A673 (cell line): ENCODE results near the gene ZNF611. TPM values are rescaled to one million over a fixed set of nuclear protein-coding genes. Genes with fewer than 3 reads are reported as not detected.
"Not testable (repeated sequence)": the region's sequence is repeated elsewhere in the genome, so short reads cannot be mapped to it uniquely, and the experiment has no call there.

Source experiments
- Bru-seq: library from RNA; stranded (reverse); fragments of 400-500 nt; gene quantifications from one replicate; lab custom pipeline; 2021; lab: Mats Ljungman, UMichigan
- BruChase-seq, 2 experiments: library from RNA; stranded (reverse); fragments of 400-500 nt; gene quantifications; one replicate each; lab custom pipeline; 2021; lab: Mats Ljungman, UMichigan
- BruUV-seq: library from RNA; stranded (reverse); fragments of 400-500 nt; replicated peaks from 2 replicates; lab custom pipeline; 2021; lab: Mats Ljungman, UMichigan
- CTCF ChIA-PET: fragments of 300-600 bp; sonication (Branson Sonifier 250); formaldehyde crosslinking; loops from one replicate; lab custom pipeline; 2022; ENCODE audit warnings: antibody characterized with exemption; lab: Charles Lee
- POLR2A ChIA-PET: fragments of 300-600 bp; sonication (Branson Sonifier 250); formaldehyde crosslinking; loops from one replicate; lab custom pipeline; 2022; ENCODE audit warnings: antibody characterized with exemption; ENCODE audit not compliant: low non-redundant PET; lab: Charles Lee
- DNase-seq: peaks from one replicate; pipeline ENCODE4 v3.0.0-alpha.2; 2015; ENCODE audit warnings: low spot score
- H3K27ac ChIP-seq: fragments of 200-600 bp; sonication (generic); 2 replicates; pipeline ENCODE4 v1.5.1; 2016; ENCODE audit warnings: mixed run types, low read depth, mild to moderate bottlenecking, mixed read lengths, antibody characterized with exemption, low read length; ENCODE audit not compliant: poor library complexity, severe bottlenecking
- H3K27me3 ChIP-seq: fragments of 200-600 bp; sonication (generic); replicated peaks from 2 replicates; pipeline ENCODE4 v1.6.1; 2017; ENCODE audit warnings: mixed run types, low read depth, mild to moderate bottlenecking, mixed read lengths, antibody characterized with exemption, low read length; ENCODE audit not compliant: insufficient read depth, poor library complexity
- H3K36me3 ChIP-seq: fragments of 200-600 bp; sonication (generic); 2 replicates; pipeline ENCODE4 v1.6.1; 2016; ENCODE audit warnings: mixed run types, mild to moderate bottlenecking, mixed read lengths, antibody characterized with exemption, low read length; ENCODE audit not compliant: insufficient read depth, poor library complexity, severe bottlenecking
- H3K4me1 ChIP-seq: fragments of 200-600 bp; sonication (generic); 2 replicates; pipeline ENCODE4 v1.6.1; 2017; ENCODE audit warnings: mixed run types, mild to moderate bottlenecking, mixed read lengths, antibody characterized with exemption, low read length; ENCODE audit not compliant: insufficient read depth, poor library complexity, severe bottlenecking
- H3K4me3 ChIP-seq: fragments of 200-600 bp; sonication (generic); 2 replicates; pipeline ENCODE4 v1.5.1; 2016; ENCODE audit warnings: low read depth, mixed run types, mild to moderate bottlenecking, mixed read lengths, low read length; ENCODE audit not compliant: poor library complexity, severe bottlenecking
- H3K9me3 ChIP-seq: fragments of 200-600 bp; sonication (generic); 2 replicates; pipeline ENCODE4 v1.6.1; 2016; ENCODE audit warnings: mixed run types, low read depth, mild to moderate bottlenecking, mixed read lengths, antibody characterized with exemption, low read length; ENCODE audit not compliant: poor library complexity, severe bottlenecking
- EZH2 ChIP-seq: fragments of 200-600 bp; sonication (generic); IDR thresholded peaks from 2 replicates; pipeline ENCODE4 v1.6.1; 2017; ENCODE audit warnings: borderline replicate concordance, low read depth, mild to moderate bottlenecking, mixed read lengths, antibody characterized with exemption, low read length; ENCODE audit not compliant: poor library complexity, severe bottlenecking
- intact Hi-C: fragments of 100-400 bp; cut with micrococcal nuclease; formaldehyde crosslinking; loops from one replicate; pipeline ENCODE4 v1.10.0; 2022; ENCODE audit not compliant: unreplicated experiment
- long read RNA-seq: library from polyadenylated mRNA; stranded (forward); transcript quantifications from one replicate; pipeline ENCODE4 v2.0.0, GENCODE V29; 2022
- total RNA-seq: library from RNA; stranded (reverse); gene quantifications from 2 replicates; pipeline ENCODE4 v1.2.3, GENCODE V29; 2021
- TF ChIP-seq, protein P1 (sequence below): fragments of 300-800, 200-600 bp; sonication (generic); conservative IDR thresholded peaks from 2 replicates; pipeline ENCODE4 v1.5.1; 2017; ENCODE audit warnings: low read depth, mild to moderate bottlenecking, antibody characterized with exemption, low read length, moderate library complexity, mixed read lengths

ZNF611 gene
- 16.7 and 21.7 TPM in 2 replicates for total RNA-seq
- Bru-seq, nascent RNA = percentile 64 among the genes with signal in this experiment
- BruChase-seq, experiment 1, labeled RNA remaining after a 2-hour chase = percentile 72 among the genes with signal in this experiment
- BruChase-seq, experiment 2, labeled RNA remaining after a 6-hour chase = percentile 79 among the genes with signal in this experiment
- long read RNA-seq, partial matches to known transcripts = 0 of 9 reads
- long read RNA-seq, other reads (novel, unspliced or antisense) = 9 of 9 reads

DNA sequence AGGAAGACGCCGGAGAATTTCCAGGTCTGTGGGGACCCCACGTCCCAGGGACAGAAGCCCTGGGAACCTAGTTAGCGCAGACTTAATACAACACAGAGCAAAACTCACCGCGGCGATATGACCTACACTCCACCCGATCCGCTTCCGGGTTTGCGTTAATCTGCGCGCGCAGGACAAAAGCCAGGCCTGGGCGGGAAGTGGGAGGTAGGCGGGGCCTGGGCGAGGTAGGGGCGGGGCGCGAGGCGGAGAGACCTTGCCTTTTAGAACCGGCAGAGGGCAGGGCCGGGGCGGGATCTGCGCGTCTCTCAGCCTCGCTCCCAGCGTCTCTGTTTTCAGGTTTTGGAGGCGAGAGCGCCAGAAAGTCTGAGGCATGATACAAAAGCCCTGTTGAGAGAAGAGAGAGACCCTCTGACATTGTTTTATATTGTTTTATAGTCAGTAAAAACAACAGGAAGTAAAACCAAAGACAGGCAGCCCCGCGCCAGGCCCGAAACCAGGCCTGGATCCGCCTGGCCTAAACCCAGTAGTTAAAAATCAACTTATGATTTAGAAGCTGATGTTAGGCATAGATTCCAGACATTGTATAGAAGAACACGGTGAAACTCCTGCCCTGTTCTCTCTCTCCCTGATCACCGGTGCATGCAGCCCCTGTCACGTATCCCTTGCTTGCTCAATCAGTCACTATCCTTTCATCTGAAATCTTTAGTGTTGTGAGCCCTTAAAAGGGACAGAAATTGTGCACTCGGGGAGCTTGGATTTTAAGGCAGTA, at the start of gene ZNF611:
Gene ZNF611, minus strand, starts transcription at position 152 of the 769 bp plus-strand sequence. CDS start 19,150 bp downstream, outside the sequence.
- no peak for TF ChIP-seq EZH2
- TF ChIP-seq, protein P1, sequence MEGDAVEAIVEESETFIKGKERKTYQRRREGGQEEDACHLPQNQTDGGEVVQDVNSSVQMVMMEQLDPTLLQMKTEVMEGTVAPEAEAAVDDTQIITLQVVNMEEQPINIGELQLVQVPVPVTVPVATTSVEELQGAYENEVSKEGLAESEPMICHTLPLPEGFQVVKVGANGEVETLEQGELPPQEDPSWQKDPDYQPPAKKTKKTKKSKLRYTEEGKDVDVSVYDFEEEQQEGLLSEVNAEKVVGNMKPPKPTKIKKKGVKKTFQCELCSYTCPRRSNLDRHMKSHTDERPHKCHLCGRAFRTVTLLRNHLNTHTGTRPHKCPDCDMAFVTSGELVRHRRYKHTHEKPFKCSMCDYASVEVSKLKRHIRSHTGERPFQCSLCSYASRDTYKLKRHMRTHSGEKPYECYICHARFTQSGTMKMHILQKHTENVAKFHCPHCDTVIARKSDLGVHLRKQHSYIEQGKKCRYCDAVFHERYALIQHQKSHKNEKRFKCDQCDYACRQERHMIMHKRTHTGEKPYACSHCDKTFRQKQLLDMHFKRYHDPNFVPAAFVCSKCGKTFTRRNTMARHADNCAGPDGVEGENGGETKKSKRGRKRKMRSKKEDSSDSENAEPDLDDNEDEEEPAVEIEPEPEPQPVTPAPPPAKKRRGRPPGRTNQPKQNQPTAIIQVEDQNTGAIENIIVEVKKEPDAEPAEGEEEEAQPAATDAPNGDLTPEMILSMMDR = peak; percentile 67
- intact Hi-C loops = no loop called here
- BruUV-seq = no TSS peak
- Histone ChIP-seq H3K9me3 (no peaks in the 10 kb centered on the region), H3K4me3 (peak within 1 kb of the TSS; percentile 93), H3K4me1 (no peaks in the 10 kb centered on the region), H3K36me3 (no peaks in the 10 kb centered on the region), H3K27ac (peak within 1 kb of the TSS; percentile 86), H3K27me3 (no peaks in the 10 kb centered on the region)
- ChIA-PET CTCF (interaction anchor here (0.6 kb wide), 1 partner anchor 52 kb away, joined by 4 read pairs; no protein-coding TSS in a partner anchor), POLR2A (no interaction called here)
- DNase-seq = peak; percentile 96

DNA sequence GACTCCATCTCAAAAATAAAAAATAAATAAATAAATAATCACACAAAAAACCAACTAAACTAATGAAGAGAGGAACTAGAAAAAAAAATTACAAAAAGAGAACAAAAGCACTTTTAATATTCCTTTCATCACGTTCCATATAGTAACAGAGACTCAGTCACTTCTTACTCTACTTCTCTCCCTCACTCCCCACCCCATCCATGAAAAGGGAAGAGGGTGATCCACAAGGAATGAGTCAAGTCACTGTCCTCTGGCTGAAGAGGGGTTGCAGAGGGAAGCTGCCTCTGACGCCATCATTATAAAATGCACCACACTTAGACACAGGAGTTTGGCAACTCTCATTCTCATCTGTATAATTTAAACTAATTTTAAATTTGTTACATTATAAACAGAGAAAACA, 48.0 kb upstream of the ZNF611 start:
- POLR2A ChIA-PET, H3K4me1 ChIP-seq, H3K9me3 ChIP-seq, BruUV-seq, intact Hi-C loops, H3K4me3 ChIP-seq, CTCF ChIA-PET, H3K27me3 ChIP-seq, H3K36me3 ChIP-seq, H3K27ac ChIP-seq, DNase-seq: not testable (repeated sequence)

DNA sequence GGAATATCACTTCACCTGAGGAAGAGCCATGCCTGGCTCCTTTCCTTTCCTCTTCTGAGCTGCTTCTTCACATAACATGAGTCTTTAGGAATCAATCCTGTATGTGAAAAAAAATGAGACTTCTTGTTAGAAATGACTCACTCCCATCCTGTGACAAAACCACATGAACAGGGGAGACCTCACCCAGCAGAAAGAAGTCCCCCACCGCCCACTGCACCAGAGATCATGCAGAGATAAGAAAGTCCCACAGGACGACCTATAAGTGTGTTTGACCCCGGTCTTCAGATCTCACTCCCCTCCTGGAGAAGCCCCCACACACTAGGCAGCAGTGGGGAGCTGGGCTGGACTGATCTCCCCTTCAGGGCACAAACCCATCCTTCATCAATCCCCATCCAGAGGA, 44.0 kb upstream of the ZNF611 start:
- ChIA-PET POLR2A (no interaction called here), CTCF (no interaction called here)
- H3K4me3 ChIP-seq = no peak overlapping the region
- no peak for DNase-seq
- intact Hi-C loops = no loop called here
- no peaks in the 10 kb centered on the region for H3K27me3 ChIP-seq
- H3K4me1 ChIP-seq = no peaks in the 10 kb centered on the region
- no peaks in the 10 kb centered on the region for H3K9me3 ChIP-seq
- TF ChIP-seq, protein P1 = no peak
- TF ChIP-seq EZH2 = no peak
- BruUV-seq = no TSS peak
- no peak overlapping the region for H3K27ac ChIP-seq
- H3K36me3 ChIP-seq = no peaks in the 10 kb centered on the region

DNA sequence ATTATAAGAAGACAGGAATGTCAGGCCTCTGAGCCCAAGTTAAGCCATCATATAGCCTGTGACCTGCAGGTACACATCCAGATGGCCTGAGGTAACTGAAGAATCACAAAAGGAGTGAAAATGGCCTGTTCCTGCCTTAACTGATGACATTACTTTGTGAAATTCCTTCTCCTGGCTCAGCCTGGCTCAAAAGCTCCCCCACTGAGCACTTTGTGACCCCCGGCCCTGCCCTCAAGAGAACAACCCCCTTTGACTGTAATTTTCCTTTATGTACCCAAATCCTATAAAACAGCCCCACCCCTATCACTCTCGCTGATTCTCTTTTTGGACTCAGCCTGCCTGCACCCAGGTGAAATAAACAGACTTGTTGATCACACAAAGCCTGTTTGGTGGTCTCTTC, 21.6 kb upstream of the ZNF611 start:
- H3K27me3 ChIP-seq, POLR2A ChIA-PET, CTCF ChIA-PET, DNase-seq, H3K36me3 ChIP-seq, H3K4me3 ChIP-seq, intact Hi-C loops, H3K27ac ChIP-seq, H3K4me1 ChIP-seq, BruUV-seq, H3K9me3 ChIP-seq: not testable (repeated sequence)
